A673 (cell line): Measurements from ENCODE around the gene TLE1. TPM values are rescaled to one million over a fixed set of nuclear protein-coding genes. Genes with fewer than 3 reads are reported as not detected.

Experiments used
- BruUV-seq: library from RNA; stranded (reverse); fragments of 400-500 nt; replicated peaks from 2 replicates; lab custom pipeline; 2021; lab: Mats Ljungman, UMichigan
- CTCF ChIA-PET: fragments of 300-600 bp; sonication (Branson Sonifier 250); formaldehyde crosslinking; loops from one replicate; lab custom pipeline; 2022; ENCODE audit warnings: antibody characterized with exemption; lab: Charles Lee
- POLR2A ChIA-PET: fragments of 300-600 bp; sonication (Branson Sonifier 250); formaldehyde crosslinking; loops from one replicate; lab custom pipeline; 2022; ENCODE audit warnings: antibody characterized with exemption; ENCODE audit not compliant: low non-redundant PET; lab: Charles Lee
- DNase-seq: peaks from one replicate; pipeline ENCODE4 v3.0.0-alpha.2; 2015; ENCODE audit warnings: low spot score
- H3K27ac ChIP-seq: fragments of 200-600 bp; sonication (generic); 2 replicates; pipeline ENCODE4 v1.5.1; 2016; ENCODE audit warnings: mixed run types, low read depth, mild to moderate bottlenecking, mixed read lengths, antibody characterized with exemption, low read length; ENCODE audit not compliant: poor library complexity, severe bottlenecking
- H3K27me3 ChIP-seq: fragments of 200-600 bp; sonication (generic); replicated peaks from 2 replicates; pipeline ENCODE4 v1.6.1; 2017; ENCODE audit warnings: mixed run types, low read depth, mild to moderate bottlenecking, mixed read lengths, antibody characterized with exemption, low read length; ENCODE audit not compliant: insufficient read depth, poor library complexity
- H3K36me3 ChIP-seq: fragments of 200-600 bp; sonication (generic); 2 replicates; pipeline ENCODE4 v1.6.1; 2016; ENCODE audit warnings: mixed run types, mild to moderate bottlenecking, mixed read lengths, antibody characterized with exemption, low read length; ENCODE audit not compliant: insufficient read depth, poor library complexity, severe bottlenecking
- H3K4me1 ChIP-seq: fragments of 200-600 bp; sonication (generic); 2 replicates; pipeline ENCODE4 v1.6.1; 2017; ENCODE audit warnings: mixed run types, mild to moderate bottlenecking, mixed read lengths, antibody characterized with exemption, low read length; ENCODE audit not compliant: insufficient read depth, poor library complexity, severe bottlenecking
- H3K4me3 ChIP-seq: fragments of 200-600 bp; sonication (generic); 2 replicates; pipeline ENCODE4 v1.5.1; 2016; ENCODE audit warnings: low read depth, mixed run types, mild to moderate bottlenecking, mixed read lengths, low read length; ENCODE audit not compliant: poor library complexity, severe bottlenecking
- H3K9me3 ChIP-seq: fragments of 200-600 bp; sonication (generic); 2 replicates; pipeline ENCODE4 v1.6.1; 2016; ENCODE audit warnings: mixed run types, low read depth, mild to moderate bottlenecking, mixed read lengths, antibody characterized with exemption, low read length; ENCODE audit not compliant: poor library complexity, severe bottlenecking
- EZH2 ChIP-seq: fragments of 200-600 bp; sonication (generic); IDR thresholded peaks from 2 replicates; pipeline ENCODE4 v1.6.1; 2017; ENCODE audit warnings: borderline replicate concordance, low read depth, mild to moderate bottlenecking, mixed read lengths, antibody characterized with exemption, low read length; ENCODE audit not compliant: poor library complexity, severe bottlenecking
- intact Hi-C: fragments of 100-400 bp; cut with micrococcal nuclease; formaldehyde crosslinking; loops from one replicate; pipeline ENCODE4 v1.10.0; 2022; ENCODE audit not compliant: unreplicated experiment
- total RNA-seq: library from RNA; stranded (reverse); gene quantifications from 2 replicates; pipeline ENCODE4 v1.2.3, GENCODE V29; 2021
- TF ChIP-seq, protein P1 (sequence below): fragments of 300-800, 200-600 bp; sonication (generic); conservative IDR thresholded peaks from 2 replicates; pipeline ENCODE4 v1.5.1; 2017; ENCODE audit warnings: low read depth, mild to moderate bottlenecking, antibody characterized with exemption, low read length, moderate library complexity, mixed read lengths

The TLE1 gene
- total RNA-seq, 1 experiment from 2014 or later = 2.2 TPM

DNA sequence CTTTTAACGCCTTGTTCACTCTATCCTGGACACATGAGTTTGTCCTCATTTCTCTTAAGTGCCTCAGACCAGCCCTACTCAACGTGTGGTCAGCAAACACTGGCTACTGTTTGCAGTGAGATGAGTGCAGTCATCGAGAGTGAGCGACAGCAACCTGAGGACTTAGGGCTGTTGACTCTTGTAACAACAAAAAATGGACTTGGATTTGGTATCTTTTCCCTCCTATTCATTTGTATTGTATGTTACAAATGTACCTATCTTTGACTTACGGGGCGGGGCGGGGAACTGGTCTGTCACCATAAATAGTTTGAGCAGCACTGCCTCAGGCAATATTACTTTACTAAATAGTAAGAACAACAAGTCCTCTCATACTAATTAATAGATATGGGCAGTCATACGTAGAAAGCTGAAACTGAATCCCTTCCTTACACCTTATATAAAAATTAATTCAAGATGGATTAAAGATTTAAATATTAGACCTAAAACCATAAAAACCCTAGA is 84.1 kb downstream of the TLE1 start:
- H3K9me3 ChIP-seq = no peaks in the 10 kb centered on the region
- H3K4me3 ChIP-seq = no peak overlapping the region
- no peaks in the 10 kb centered on the region for H3K27me3 ChIP-seq
- TF ChIP-seq EZH2 = no peak
- TF ChIP-seq, protein P1, sequence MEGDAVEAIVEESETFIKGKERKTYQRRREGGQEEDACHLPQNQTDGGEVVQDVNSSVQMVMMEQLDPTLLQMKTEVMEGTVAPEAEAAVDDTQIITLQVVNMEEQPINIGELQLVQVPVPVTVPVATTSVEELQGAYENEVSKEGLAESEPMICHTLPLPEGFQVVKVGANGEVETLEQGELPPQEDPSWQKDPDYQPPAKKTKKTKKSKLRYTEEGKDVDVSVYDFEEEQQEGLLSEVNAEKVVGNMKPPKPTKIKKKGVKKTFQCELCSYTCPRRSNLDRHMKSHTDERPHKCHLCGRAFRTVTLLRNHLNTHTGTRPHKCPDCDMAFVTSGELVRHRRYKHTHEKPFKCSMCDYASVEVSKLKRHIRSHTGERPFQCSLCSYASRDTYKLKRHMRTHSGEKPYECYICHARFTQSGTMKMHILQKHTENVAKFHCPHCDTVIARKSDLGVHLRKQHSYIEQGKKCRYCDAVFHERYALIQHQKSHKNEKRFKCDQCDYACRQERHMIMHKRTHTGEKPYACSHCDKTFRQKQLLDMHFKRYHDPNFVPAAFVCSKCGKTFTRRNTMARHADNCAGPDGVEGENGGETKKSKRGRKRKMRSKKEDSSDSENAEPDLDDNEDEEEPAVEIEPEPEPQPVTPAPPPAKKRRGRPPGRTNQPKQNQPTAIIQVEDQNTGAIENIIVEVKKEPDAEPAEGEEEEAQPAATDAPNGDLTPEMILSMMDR = no peak
- no peaks in the 10 kb centered on the region for H3K4me1 ChIP-seq
- CTCF ChIA-PET = no interaction called here
- POLR2A ChIA-PET = no interaction called here
- intact Hi-C loops = no loop called here
- DNase-seq = no peak
- H3K36me3 ChIP-seq = no peaks in the 10 kb centered on the region
- no TSS peak for BruUV-seq
- no peak overlapping the region for H3K27ac ChIP-seq

DNA sequence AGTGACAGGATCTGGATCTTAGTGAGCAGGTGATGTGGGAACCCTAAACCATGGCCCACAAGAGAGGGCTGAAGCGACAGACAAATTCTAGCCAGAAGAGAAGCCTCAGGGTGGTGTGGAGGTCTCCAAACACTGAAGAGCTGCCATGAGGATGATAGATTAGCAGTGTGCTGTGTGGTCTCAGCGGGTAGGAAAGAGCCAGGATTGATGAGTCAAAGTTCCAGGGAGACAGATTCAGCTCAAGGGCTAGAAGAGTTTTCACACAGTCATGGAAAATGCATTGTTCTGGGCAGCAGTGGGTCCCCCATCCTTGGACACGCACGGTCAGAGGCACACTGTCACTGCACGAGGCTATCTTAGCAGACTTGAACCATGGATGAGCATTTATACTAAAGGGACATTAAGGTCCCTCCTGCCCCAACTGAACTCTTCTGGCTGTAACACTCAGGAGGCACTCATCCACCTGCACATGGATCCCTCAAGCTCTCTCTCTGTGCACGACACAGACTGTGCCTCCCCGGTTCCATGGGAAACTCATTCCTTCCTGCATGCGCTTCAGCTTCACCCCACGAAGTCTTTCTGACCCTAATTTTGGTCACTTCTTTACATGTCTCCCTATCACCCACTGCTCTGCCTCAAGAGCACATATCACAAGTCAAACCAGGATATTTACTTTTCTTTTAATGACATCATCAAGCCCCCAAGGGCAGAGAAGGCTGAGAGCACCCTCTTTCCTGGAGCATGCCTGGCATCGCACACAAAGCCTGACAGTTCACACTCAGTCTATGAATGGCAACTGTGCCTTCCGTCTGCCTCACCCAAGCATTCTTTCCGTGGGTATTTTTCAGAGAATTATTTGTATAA is 84.8 kb downstream of the TLE1 start:
- Histone ChIP-seq H3K27ac (no peak overlapping the region), H3K36me3 (no peaks in the 10 kb centered on the region), H3K9me3 (no peaks in the 10 kb centered on the region), H3K27me3 (no peaks in the 10 kb centered on the region), H3K4me3 (no peak overlapping the region), H3K4me1 (no peaks in the 10 kb centered on the region)
- no TSS peak for BruUV-seq
- TF ChIP-seq, protein P1 = no peak
- no peak for TF ChIP-seq EZH2
- intact Hi-C loops = no loop called here
- DNase-seq = no peak
- ChIA-PET POLR2A (no interaction called here), CTCF (no interaction called here)

DNA sequence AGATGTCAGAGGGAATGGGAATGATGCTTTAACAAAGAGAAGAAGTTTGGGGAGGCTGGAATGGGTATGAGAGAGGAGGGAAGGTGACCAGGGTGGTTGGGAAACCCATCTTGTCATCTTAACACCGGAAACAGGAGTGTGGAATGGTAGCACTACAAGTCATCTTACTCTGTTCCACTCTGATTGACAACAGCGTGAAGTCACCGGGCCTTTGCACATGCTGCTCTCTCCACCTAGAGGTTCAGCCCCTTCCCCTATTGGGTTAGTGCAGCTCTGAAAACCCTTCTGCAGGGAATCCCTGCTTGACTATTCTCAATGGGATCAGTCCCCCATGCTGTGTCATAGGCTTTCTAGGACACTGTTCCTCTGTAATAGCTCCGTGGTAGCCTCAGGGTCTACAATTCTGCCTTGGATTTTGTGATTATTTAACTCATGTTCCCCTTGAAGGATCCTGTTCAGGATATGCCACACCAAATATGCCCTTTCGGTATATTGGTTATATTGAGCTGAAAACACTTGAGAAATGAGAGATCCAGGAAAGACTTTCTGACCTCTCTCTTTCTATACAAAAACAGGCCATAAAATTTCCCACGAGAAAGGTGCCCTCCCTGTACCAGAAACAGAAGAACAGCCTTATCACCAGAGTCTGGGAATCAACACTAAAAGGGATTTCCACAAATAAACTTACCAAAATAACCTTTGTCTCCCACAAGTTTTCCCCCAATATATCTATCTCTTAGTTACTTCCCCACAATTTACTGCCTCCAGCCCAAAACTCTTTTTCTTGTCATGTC is 86.3 kb downstream of the TLE1 start:
- H3K9me3 ChIP-seq = no peaks in the 10 kb centered on the region
- intact Hi-C loops = no loop called here
- no TSS peak for BruUV-seq
- TF ChIP-seq, protein P1 = no peak
- no peak for TF ChIP-seq EZH2
- H3K36me3 ChIP-seq = no peaks in the 10 kb centered on the region
- H3K27ac ChIP-seq = no peak overlapping the region
- no peaks in the 10 kb centered on the region for H3K4me1 ChIP-seq
- CTCF ChIA-PET = no interaction called here
- no peak for DNase-seq
- POLR2A ChIA-PET = no interaction called here
- no peaks in the 10 kb centered on the region for H3K27me3 ChIP-seq
- no peak overlapping the region for H3K4me3 ChIP-seq
